Activated CD8-positive, alpha-beta memory T cell treated with anti-CD3 and anti-CD28 coated beads, Interleukin-2, amount 50 U/mL, for 24 hours (primary cell): ENCODE data around the gene FARP1.
"Not testable (repeated sequence)": the region's sequence is repeated elsewhere in the genome, so short reads cannot be mapped to it uniquely, and the experiment has no call there.

Experiments
- DNase-seq: peaks from one replicate; pipeline ENCODE4 v3.0.0-alpha.2; 2020; ENCODE audit errors: extremely low read depth

The FARP1 gene

DNA sequence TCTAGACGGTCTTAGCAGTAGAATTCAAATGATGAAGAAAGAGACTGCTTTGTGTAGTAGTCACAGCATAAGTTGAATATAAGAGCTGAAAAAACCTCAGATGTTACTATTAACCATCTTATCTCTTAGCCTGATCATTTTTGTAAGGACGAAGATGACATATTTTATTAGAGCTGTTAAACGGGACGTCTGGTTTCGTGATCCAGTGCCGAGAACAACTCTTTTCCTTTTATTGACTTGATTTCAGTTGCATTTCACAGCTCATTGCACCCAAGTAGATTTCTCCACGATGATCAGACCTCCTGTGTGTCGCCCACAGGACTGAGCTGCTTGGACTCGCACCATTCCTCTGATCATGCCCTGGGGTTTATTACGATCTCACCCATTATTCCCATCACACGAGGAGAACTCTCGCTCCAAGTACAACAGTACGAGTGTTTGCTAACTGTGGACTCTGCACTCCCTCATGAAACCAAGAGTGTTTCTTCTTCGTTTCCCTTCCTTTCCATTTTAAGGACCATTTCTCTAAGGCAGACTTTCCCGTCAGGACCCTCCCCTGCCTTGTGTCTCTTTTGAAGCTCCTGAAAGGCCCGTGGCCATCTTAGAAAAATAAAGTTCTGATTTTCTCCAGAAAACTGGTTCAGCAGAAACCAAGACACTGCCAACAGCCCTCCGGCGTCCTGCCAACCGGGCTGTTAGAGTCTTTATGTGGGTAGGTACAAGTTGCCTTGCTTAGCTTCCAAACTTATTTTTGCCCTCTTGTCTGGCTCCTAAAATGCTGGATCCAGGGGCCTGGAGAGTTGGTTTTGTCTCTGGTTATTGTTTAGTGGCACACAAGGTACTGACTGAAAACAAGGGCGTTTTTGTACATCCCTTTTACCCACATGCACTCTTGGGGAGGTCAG is 82.4 kb downstream of the FARP1 start:
- DNase-seq: no peak

DNA sequence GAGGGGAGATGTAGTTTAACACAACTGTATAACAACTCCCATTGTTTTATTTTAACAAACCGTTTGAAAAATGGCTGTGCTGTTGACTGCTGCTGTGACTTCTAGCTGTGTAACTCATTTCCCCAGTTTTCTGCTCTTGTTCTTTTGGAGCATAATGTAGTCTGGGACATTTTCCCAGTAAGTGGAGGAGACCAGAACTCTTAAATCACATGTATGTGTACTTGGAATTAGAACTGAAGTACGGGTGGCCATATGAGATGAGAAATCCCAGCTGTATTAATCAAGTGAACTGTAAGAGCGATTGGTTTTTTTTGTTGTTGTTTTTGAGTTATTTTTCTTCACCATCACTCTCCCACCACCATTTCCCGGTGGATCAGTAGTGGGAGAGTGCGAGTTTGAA is 83.6 kb downstream of the FARP1 start:
- no peak for DNase-seq

- DNase-seq: no peak
Observed at GRCh38 chr13:98228661-98229341, 85.9 kb downstream of the FARP1 start.

- not testable (repeated sequence) for DNase-seq
Observed at GRCh38 chr13:98230762-98231161, 87.9 kb downstream of the FARP1 start.

- no peak for DNase-seq
Observed at GRCh38 chr13:98232456-98232855, 89.6 kb downstream of the FARP1 start.

DNA sequence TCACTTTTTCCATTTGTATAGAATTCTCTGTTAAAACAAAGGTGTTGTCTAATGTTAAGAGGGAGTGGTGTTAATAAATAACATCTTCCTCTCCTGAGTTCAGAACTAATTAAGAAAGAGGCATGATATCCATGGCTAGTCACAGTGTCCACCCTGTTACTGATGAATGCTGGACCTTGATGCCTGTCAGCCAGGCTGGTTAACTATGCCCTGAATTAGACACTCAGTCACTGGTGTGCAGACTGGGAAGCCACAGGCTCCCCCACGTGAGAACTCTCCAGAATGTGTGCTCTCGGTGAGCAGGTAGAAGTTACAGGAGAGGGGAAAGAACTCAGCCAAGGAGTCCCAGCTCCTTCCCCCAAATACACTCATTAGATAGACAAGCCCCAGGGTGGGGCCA is 90.2 kb downstream of the FARP1 start:
- DNase-seq: no peak

DNA sequence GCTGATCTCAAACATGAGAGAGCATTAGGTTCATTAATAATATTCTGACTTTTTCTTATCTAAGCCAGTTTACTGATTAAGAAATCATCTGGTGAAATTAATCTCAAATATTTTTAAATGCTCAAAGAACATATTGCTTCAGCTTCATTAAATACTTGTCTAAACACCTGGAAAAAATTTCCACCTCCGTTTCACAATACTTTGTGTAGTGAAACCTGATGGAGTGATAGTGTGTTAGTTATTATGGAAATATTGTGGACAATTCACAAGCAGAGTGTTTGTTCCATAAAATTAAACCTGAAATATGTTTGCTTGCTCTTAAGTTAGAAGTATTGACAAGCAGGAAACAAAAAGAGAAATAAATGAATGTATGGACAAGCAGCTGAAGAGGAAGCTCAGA is 91.5 kb downstream of the FARP1 start:
- no peak for DNase-seq

DNA sequence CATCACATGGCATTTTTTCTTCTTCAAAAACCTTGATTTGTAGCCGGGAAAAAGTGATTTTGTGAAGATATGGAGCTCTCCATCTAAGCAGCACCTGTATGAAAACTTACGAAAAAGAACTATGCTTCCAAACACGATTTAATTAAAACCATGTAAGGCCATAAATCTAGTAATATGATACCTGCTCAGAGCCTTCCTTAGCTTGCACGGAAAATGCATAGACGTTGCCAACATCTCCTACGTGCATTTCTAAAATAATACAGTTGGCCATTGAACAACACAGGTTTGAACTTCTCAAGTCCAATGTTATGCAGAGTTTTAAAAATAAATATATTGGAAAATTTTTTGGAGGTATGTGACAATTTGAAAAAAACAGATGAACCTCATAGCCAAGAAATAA is 93.3 kb downstream of the FARP1 start:
- no peak for DNase-seq

DNA sequence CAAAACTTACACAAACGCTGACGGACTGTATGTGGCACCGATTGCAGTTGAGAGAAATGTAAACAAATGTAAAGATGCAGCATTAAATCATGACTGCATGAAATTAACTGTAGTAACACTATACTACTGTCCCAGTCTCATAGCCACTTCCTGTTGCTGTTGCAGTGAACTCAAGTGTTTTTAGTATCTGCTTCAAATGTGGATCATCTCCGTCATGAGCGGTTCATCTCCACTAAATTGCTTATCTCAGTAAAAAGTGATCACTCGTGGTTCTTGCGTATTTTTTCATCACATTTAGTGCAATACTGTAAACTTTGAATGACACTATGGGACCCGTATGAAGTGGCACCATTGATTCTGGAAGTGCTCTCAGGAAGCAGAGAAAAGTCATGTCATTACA is 94.4 kb downstream of the FARP1 start:
- no peak for DNase-seq

GRCh38 chr13:98239162-98240076 is 96.5 kb downstream of the FARP1 start:
- DNase-seq: no peak

- no peak for DNase-seq
Observed at GRCh38 chr13:98240135-98240534, 97.2 kb downstream of the FARP1 start.

GRCh38 chr13:98240974-98241373 is 98.1 kb downstream of the FARP1 start:
- DNase-seq: no peak

GRCh38 chr13:98241976-98242375 is 99.1 kb downstream of the FARP1 start:
- DNase-seq: no peak

- no peak for DNase-seq
Observed at GRCh38 chr13:98242403-98242802, 99.5 kb downstream of the FARP1 start.

DNA sequence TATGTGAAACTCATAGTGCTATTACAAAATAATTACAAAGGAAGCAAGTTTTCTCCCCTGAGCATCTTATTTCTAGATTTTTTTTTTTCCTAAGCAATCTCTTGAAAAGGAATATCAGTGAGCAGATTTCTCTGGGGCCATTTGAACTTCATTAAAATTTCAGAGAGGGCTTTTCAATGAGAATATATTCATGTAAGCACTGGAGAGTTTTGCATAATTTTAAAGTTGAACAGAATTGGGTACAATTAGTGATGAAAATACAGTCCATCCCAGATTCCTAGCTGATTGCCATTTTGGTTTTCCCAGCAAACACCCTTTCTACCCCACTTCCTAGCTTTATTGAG is 101.0 kb downstream of the FARP1 start:
- no peak for DNase-seq

DNA sequence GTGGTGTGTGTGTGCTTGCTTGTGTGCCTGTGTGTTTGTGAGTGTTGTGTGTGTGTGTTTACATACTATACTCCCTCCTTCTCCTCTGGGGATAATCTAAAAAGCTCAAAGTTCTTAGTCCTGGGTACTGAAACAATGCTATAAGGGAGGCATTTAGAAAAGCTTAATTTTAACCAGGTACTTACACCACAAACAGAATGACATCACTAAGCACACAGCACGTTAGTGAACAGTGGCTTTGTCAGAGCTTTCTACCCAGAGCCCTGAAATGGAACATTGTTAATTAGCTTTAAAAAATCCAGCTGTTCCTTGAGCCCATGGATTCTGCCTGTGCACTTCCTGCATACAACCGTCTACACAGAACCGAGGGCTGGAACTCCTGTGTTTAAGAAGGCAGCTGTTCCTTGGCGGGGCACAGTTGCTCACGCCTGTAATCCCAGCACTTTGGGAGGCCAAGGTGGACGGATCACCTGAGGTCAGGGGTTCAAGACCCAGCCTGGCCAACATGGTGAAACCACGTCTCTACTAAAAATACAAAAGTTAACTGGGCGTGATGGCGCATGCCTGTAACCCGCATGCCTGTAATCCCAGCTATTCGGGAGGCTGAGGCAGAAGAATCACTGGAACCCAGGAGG is 103.8 kb downstream of the FARP1 start:
- no peak for DNase-seq

DNA sequence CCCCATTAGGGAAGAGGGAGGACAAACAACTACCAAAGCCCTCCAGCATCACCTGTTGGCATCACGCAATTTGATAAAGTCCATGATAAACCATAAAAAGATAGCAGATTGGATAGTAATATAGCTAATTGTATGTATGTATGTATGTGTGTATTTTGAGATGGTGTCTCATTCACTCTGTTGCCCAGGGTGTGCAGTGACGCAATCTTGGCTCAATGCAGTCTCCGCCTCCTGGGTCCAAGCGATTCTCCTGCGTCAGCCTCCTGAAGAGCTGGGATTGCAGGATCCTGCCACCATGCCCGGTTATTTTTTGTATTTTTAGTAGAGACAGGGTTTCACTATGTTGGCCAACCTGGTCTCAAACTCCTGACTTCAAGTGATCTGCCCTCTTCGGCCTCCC is 108.8 kb downstream of the FARP1 start:
- no peak for DNase-seq

- no peak for DNase-seq
Observed at GRCh38 chr13:98252931-98253470, 110.1 kb downstream of the FARP1 start.

GRCh38 chr13:98253526-98253925 is 110.6 kb downstream of the FARP1 start:
- DNase-seq: no peak

DNA sequence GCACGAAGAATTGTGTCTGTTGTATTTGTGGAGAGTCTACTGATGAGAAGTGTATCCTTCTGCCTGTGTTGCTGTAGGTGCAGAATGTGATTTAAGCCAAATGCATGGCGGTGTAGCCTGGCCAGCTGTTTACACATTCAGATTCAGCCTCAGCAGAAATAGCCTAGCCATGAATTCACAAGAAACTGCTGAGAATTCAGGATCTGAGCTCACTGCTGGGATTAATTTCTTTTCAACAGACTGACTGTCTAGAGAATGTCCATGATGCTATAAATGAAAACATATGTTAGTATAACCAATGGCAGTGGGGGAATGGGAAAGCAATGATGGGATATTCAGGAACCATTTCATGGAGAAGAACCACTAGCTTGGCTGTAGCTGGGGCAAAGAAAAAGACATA is 111.6 kb downstream of the FARP1 start:
- DNase-seq: no peak

DNA sequence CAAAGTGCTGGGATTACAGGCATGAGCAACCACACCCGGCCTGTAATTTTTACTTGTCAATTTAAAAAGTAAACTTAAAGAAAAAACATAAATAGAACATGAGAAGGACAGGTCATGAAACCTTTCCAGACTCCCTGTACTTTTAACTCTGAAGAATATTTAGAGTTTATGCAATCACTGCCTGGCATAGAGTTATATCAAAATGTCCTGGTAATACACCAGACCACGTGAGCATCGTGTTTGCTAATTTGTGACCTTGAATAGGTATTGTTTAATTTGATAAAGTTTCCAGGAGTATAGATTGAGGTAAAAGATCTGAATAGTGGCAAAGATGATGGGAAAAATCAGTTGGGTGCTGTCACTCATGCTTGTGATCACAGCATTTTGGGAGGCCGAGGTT is 115.3 kb downstream of the FARP1 start:
- no peak for DNase-seq
